Measurements from ENCODE around the gene FAM83D.

The FAM83D gene

GRCh38 chr20:38973645-38974044 is 47.4 kb downstream of the FAM83D start:
- no peak overlapping the region for H3K4me3 ChIP-seq (ENCODE audit: low read depth, low read length)
- DNase-seq (ENCODE audit: low read depth), result no peak
- no peak for TF ChIP-seq CTCF (IDR thresholded peaks at IDR 0.05; ENCODE audit: insufficient read depth, low read depth, low read length, missing control alignments)

- no peak for TF ChIP-seq CTCF (IDR thresholded peaks at IDR 0.05; ENCODE audit: insufficient read depth, low read depth, low read length, missing control alignments)
- DNase-seq (ENCODE audit: low read depth), result no peak
- H3K4me3 ChIP-seq (ENCODE audit: low read depth, low read length), result no peak overlapping the region
Measured at GRCh38 chr20:38975539-38976120, 49.4 kb downstream of the FAM83D start.

- DNase-seq (ENCODE audit: low read depth), result no peak
- no peak overlapping the region for H3K4me3 ChIP-seq (ENCODE audit: low read depth, low read length)
- TF ChIP-seq CTCF (IDR thresholded peaks at IDR 0.05; ENCODE audit: insufficient read depth, low read depth, low read length, missing control alignments), result no peak
Measured at GRCh38 chr20:38979434-38979833, 53.2 kb downstream of the FAM83D start.

GRCh38 chr20:38979842-38980241 is 53.6 kb downstream of the FAM83D start:
- DNase-seq (ENCODE audit: low read depth), result no peak
- no peak overlapping the region for H3K4me3 ChIP-seq (ENCODE audit: low read depth, low read length)
- TF ChIP-seq CTCF (IDR thresholded peaks at IDR 0.05; ENCODE audit: insufficient read depth, low read depth, low read length, missing control alignments), result no peak

- DNase-seq (ENCODE audit: low read depth), result no peak
- TF ChIP-seq CTCF (IDR thresholded peaks at IDR 0.05; ENCODE audit: insufficient read depth, low read depth, low read length, missing control alignments), result no peak
- no peak overlapping the region for H3K4me3 ChIP-seq (ENCODE audit: low read depth, low read length)
Measured at GRCh38 chr20:38982291-38982690, 56.1 kb downstream of the FAM83D start.

- no peak for DNase-seq (ENCODE audit: low read depth)
- TF ChIP-seq CTCF (IDR thresholded peaks at IDR 0.05; ENCODE audit: insufficient read depth, low read depth, low read length, missing control alignments), result no peak
Measured at GRCh38 chr20:38985060-38985459, 58.8 kb downstream of the FAM83D start.

GRCh38 chr20:38985603-38986170 is 59.5 kb downstream of the FAM83D start:
- no peak for TF ChIP-seq CTCF (IDR thresholded peaks at IDR 0.05; ENCODE audit: insufficient read depth, low read depth, low read length, missing control alignments)
- DNase-seq (ENCODE audit: low read depth), result peak; percentile 68
- H3K4me3 ChIP-seq (ENCODE audit: low read depth, low read length), result no peak overlapping the region

More at GRCh38 chr20:38985060-38985459, 58.8 kb downstream of the FAM83D start:
- no peak overlapping the region for H3K4me3 ChIP-seq (ENCODE audit: low read depth, low read length)

Data from GM12865 (cell line).